Hippocampal formation (tissue), 2 donors: ENCODE data around the gene MMP8.
A peak's percentile ranks its signal among the peaks of the same experiment; 100 is the strongest.

ENCODE experiments used
- DNase-seq, 2 donors: peaks; one replicate each; lab custom pipeline; 2025; lab: John Stamatoyannopoulos, UW

MMP8 gene

GRCh38 chr11:102722821-102723220 is 1.9 kb downstream of the MMP8 start:
- DNase-seq = no peak

GRCh38 chr11:102719620-102720277 is 5.0 kb downstream of the MMP8 start:
- no peak for DNase-seq

DNA sequence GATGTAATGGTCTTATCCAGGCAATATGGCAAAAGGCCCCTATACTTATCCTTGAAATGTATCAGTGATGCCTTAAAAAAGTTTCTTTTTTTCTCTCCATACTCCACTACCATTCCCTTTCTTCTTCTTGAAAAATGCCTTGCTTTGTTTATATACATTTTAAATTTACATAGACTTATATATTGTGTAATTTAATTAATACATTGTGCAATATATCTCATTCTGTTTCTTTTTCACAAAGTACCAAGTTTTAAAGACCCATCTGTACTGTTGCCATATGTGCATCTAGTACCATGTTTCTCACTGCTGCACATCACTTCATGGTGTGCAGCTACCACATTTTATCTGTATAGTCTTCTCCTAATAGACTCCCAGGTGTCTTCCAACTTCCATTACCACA is 7.5 kb downstream of the MMP8 start:
- no peak for DNase-seq

GRCh38 chr11:102716527-102716926 is 8.2 kb downstream of the MMP8 start:
- DNase-seq = no peak

DNA sequence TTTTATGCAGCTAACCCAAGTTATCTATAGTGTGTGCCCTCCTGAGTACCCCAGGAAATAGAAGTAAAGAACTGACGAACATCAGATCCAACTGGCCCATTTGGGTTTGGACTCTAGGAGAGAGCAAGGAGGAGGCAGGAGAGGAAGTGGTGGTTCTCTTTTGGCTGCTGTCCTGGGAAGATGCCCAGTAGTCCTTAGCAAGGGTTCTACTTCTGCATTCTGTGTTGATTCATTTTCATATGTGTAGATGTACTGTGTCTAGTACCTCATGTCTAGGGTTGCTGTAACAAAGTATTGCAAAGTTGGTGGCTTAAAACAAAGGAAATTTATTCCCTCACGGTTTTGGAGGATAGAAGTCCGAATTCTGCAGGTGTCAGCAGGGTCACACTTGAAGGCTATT is 12.6 kb downstream of the MMP8 start:
- DNase-seq = no peak

DNA sequence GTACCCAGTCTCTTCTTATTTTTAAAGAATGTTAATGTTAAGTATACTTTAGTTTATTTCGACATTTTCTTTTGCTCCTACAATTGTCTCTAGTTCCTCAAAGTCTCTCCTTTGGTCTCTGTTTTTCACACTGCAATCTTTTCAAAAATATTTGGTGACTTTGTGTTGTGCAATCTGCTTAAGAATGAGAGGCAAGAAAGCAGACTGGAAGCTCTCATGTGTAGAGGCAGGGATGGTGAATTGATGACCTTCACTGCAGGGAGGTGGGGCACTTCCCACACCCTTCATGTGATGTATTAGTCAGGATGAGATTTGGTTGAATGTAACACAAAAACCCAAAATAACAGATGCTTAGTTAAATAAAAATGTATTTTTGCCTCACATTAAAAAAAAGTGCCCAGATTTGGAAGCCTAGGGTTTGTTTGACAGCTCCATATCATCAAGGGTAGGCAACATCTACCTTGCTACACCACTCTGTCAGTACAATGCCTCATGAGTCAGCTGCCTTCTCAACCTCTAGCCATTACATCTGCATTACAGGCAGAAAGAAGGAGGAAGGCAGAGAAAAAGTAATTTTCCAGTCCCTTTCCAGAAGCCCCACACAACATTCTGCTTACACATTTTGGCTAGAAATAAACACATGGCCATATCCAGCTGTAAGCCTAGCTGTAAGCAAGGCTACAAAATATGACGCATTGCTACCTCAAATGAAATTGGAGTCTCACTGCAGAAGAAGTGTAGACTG is 15.4 kb downstream of the MMP8 start:
- DNase-seq = no peak

DNA sequence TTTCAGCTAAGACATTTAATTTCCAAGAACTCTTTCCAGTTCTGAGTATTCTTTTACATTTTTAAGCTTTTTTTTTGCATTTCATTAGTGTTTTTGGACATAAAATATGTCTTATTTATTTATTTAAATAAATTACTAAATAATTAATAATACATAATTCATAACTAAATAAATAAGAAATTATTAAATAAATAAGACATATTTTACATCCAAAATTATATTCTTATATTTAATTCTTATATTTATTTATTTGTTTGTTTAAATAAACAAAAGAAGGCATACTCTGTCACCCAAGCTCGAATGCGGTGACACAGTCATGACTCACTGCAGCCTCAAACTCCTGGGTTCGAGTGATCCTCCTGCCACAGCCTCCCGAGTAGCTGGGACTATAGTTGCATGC is 16.1 kb downstream of the MMP8 start:
- DNase-seq = no peak

- no peak for DNase-seq
Measured at GRCh38 chr11:102705626-102706025, 19.1 kb downstream of the MMP8 start, which contains the start of gene MMP27. Gene MMP27, minus strand, starts transcription at chr11:102705769. Its CDS starts 55 bp downstream, at chr11:102705714.

DNA sequence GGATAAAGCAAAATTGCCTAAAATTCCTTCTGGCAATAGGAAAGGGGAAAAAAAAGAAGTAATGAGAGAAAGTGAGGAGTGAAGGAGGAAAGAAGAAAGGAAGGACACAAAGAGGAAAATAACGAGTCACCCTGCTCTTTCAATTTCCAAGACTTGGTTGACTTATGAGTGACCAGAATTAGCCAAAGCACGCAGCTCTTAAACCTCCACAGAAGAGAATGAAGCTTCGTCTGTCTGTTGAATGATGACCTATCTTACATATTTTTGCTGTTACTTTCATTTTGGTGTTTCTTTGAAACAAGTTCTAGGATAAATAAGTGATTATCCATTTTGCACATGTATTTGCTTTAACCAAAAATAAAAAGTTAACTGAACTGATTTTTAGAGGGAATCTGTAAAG is 19.9 kb downstream of the MMP8 start:
- DNase-seq = no peak

GRCh38 chr11:102703826-102704493 is 20.8 kb downstream of the MMP8 start:
- no peak for DNase-seq

GRCh38 chr11:102695201-102695600 is 29.6 kb downstream of the MMP8 start:
- no peak for DNase-seq

- DNase-seq = no peak
Measured at GRCh38 chr11:102685754-102686153, 39.0 kb downstream of the MMP8 start.

GRCh38 chr11:102685338-102685737 is 39.4 kb downstream of the MMP8 start:
- no peak for DNase-seq

DNA sequence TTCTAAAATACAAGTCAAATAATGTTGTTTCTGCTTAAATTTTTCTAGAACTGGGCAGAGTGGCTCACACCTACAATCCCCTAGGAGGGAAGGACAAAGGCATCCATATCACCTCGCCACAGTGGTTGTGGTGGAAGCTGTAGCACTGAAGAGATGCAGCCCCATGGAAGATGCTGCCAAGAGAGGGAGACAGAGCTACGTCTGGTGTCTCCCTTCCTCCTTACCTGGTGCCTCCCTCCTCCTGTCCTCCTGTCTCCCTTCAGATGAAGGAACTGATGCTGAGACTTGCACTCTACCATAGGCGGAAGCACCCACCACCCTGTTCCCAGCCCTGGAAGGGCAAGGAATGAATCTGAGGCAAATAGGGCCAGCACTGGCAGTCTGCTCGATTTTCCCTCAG is 41.5 kb downstream of the MMP8 start:
- DNase-seq = no peak

DNA sequence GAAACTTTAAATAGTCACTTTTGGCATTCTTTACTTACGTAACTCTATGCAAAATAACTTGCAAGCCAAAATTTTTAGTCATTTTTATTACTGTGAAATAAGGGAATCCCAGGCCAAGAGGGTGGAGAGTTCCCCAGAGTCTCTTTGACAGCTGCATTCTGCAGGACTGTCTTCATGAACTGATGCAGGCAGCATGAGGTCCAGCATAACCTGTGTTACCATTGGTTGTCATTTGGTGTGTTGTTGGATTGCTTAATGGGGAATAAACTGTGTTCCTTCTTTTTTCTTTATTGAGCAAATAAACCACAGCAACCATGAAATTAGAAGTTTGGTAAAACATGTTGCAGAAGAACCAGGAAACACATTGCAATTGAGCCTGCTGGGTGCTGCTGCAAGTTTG is 43.8 kb downstream of the MMP8 start:
- no peak for DNase-seq

DNA sequence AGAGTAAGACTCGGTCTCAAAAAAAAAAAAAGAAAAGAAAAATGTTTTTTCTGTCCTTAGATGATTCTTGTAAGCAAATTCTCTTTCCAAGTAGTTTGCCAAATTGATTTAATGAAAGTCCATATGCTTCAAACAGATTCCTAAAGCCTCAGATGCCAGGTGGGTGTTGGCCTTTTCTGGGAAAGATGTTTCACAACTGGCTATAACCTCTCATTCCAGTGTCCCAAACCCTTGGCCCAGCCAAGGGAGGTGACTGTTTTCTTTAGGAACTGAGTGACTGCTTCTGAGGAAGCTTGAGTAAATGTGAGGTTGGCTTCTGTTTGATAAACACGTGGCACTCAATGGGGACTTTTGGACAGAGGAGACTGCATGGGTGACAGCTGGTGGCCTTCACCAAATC is 46.7 kb downstream of the MMP8 start:
- no peak for DNase-seq

- DNase-seq = no peak
Measured at GRCh38 chr11:102676084-102676483, 48.7 kb downstream of the MMP8 start.

- no peak for DNase-seq
Measured at GRCh38 chr11:102669664-102670063, 55.1 kb downstream of the MMP8 start.

GRCh38 chr11:102666331-102666957 is 58.3 kb downstream of the MMP8 start:
- peak in 1 of 2 donors; percentile 38 for DNase-seq

GRCh38 chr11:102664001-102664752 is 60.6 kb downstream of the MMP8 start:
- DNase-seq = no peak

DNA sequence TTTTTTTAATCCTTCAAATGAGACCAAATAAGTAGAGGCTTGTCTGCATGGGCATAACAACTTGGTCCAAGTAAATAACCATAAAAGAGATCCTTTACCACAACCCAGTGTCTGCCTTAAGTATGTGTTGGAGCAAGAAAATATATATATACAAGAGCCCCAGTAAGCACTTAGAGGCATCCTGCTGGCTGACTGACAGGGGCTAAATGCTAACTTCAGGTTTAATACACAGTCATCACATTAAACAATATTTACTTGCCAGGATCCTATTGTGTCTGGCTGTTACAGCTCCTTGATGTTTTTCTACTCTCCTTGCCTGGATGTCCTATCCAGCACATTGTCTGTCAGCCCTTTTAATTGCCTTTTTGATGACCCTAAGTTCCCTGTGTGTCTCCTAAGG is 62.1 kb downstream of the MMP8 start:
- DNase-seq = no peak
